T-helper 9 cell (primary cell): ENCODE measurements around the gene RABGAP1L.

Experiments
- DNase-seq: peaks from one replicate; pipeline ENCODE4 v3.0.0-alpha.2; 2020

Gene RABGAP1L

GRCh38 chr1:174902531-174903099, 743.3 kb downstream of the RABGAP1L start:
- DNase-seq, result no peak

- DNase-seq, result no peak
Observed at GRCh38 chr1:174911606-174912005, 752.3 kb downstream of the RABGAP1L start.

DNA sequence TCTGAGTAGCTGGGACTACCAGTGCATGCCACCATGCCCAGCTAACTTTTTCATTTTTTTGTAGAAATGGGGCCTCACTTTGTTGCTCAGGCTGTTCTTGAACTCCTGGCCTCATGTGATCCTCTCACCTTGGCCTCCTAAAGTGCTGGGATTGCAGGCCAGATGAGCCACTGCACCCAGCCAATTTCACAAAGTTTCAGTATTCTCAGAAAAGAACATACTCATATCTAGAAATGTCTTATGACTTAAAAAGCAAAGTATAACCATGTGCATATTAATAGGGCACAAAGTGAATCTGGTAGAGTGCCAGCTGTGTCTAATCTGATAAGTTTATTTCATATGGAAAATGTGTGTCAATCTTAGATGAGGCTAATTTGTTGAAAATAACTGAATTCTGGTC, 752.9 kb downstream of the RABGAP1L start:
- DNase-seq, result no peak

- DNase-seq, result no peak
Observed at GRCh38 chr1:174913225-174913903, 754.0 kb downstream of the RABGAP1L start.

DNA sequence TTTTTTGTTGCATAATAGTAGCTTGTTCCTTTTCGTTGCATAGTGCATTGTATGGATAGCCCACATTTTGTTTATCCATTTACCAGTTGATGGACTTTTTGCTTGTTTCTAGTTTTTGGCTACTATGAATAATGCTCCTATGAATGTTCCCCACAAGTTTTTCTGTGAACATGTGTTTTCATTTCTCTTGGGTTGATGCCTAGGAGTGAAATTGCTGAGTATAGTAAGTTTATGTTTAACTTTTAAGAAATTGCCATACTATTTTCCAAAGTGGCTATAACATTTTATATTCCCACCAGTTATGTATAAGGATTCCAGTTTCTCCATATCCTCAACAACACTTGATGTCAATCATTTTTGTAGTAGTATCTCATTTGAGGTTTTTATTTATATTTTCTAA, 755.7 kb downstream of the RABGAP1L start:
- no peak for DNase-seq

DNA sequence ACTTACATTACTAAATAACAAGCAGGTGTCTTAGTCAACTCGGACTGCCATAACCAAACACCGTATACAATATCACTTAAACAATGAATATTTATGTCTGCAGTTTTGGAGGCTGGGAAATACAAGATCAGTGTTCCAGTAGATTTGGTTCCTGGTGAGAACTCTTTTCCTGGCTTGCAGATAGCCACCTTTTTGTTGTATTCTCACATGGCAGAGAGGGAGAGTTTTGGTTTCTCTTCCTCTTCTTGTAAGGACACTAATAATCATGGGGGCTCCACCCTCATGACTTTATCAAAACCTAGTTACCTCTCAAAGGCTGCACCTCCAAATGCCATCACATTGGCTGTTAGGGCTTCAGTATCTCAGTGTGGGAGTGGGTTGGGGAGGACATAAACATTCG, 757.5 kb downstream of the RABGAP1L start:
- DNase-seq, result no peak

GRCh38 chr1:174920093-174920492, 760.8 kb downstream of the RABGAP1L start:
- DNase-seq, result no peak

DNA sequence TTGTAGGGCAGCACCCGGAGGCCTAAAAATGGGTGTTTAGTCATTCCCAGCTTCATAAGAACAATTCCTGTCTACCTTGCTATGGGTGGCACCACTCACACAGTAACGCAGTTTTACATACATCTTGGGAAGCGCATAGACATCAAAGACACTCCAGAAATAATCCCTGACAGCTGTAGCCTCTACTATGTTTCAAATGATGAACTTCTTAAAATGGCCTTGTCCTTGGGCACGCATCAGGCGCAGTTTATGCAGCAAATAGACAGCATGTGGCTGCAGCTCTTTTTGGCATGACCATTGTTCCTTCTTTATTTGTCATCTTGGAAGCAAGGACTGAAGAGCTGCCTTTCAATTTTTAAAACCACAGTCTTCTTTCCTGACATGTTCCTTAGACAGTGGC, 762.8 kb downstream of the RABGAP1L start:
- no peak for DNase-seq

DNA sequence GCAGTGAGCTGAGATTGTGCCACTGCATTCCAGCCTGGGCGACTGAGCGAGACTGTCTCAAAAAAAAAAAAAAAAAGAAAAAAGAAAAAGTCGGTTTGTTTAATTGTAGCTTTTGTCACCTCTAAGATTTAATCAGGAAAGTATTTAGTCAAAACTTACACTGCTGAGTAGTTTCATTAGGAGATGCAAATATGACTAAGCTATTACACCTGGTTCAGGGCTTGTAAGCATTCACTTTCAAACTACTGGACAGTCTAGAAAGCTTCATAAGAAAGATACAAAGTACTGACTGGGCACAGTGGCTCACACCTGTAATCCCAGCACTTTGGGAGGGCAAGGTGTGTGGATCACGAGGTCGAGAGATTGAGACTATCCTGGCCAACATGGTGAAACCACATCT, 764.5 kb downstream of the RABGAP1L start:
- no peak for DNase-seq

DNA sequence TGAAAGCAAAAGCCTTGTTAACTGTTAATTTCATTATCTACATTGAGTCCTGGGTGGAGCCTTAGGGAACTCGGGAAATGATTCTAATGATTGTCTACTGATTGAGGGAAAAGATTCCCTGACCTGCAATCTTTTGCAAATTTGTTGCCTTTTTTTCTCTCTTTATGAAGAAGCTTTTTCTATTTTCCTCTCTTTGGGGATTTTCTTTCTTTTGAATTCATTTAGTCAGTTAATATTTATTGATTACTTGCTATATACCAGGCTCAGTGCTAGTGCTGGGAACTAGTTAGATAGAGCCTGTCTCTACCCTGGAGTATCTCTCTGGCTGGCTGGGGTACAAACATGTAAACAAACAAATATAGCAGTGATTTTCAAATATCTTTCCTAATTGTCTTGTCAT, 769.2 kb downstream of the RABGAP1L start:
- no peak for DNase-seq

- no peak for DNase-seq
Observed at GRCh38 chr1:174931214-174931613, 771.9 kb downstream of the RABGAP1L start.

- no peak for DNase-seq
Observed at GRCh38 chr1:174932587-174932986, 773.3 kb downstream of the RABGAP1L start.

GRCh38 chr1:174935961-174936727, 776.8 kb downstream of the RABGAP1L start:
- no peak for DNase-seq

DNA sequence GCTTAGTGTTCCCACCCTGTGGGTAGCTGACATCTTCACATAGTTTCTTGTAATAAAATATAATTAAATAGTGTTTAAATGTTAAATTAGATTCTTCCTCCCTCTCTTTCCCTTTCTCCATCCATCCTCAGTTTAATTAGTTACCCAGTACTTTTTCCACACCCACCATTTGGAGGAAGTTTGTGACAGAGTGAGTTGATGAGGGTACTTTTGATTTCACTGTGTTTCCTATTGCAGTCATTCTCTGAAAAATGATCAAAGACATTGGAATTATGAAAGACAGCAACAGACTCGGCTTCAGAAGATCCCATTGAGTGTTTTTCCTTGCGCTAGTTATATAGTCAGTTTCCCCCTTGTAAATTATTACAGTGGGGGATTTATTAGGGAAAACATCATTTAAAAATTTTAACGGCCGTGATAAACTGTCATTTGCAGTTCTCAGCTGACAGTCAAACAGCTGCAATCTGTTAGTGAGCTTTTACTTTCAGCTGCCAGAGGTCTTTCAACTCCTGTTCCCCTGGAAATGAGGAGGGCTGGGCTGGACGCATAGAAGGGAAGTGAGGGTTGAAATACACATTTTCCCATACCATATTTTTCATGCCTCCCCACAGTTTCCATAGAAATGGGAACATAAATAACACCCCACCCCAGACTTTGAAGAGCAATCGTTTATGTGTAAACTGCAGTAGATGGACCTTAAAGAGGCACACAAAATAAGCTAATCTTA, 779.1 kb downstream of the RABGAP1L start:
- DNase-seq, result no peak

GRCh38 chr1:174939775-174940545, 780.6 kb downstream of the RABGAP1L start:
- DNase-seq, result no peak

GRCh38 chr1:174940646-174941175, 781.4 kb downstream of the RABGAP1L start:
- no peak for DNase-seq

- no peak for DNase-seq
Observed at GRCh38 chr1:174942547-174943255, 783.4 kb downstream of the RABGAP1L start.

DNA sequence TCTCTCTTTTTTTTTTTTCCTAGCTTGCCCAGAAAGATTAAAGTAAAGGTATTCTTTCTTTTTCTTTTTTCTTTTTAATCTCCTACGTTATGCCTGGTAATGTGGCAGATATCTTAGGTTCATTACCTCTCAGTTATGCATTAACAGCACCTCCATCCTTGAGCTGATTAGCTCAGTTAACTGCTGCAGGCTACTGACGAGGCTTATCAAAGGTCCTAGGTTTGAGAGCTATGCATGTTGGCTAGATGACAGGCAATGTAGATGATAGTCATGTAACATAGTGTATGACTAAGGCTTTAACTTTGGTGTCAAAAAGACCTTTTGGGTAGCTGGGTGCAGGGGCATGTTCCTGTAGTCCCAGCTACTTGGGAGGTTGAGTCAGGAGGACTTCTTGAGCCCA, 786.7 kb downstream of the RABGAP1L start:
- no peak for DNase-seq

- no peak for DNase-seq
Observed at GRCh38 chr1:174949061-174949460, 789.7 kb downstream of the RABGAP1L start.

DNA sequence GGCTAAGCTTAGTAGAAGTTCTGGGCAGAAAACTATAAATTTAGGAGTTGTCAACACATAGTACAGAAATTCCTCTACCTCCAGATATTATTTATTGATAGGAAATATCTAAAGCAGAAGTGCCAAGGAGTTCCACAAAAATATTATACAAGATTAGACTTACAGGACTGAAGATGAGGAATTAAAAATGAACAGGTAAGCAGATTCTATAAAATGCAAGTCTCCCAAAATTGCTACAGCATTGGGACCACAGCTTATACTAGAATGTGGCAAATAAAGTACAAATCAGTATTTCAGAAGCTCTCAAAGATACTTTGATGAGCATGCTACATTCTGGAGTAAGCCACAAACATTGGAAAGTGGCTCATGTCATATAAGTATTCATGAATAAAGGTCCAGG, 790.3 kb downstream of the RABGAP1L start:
- DNase-seq, result no peak

DNA sequence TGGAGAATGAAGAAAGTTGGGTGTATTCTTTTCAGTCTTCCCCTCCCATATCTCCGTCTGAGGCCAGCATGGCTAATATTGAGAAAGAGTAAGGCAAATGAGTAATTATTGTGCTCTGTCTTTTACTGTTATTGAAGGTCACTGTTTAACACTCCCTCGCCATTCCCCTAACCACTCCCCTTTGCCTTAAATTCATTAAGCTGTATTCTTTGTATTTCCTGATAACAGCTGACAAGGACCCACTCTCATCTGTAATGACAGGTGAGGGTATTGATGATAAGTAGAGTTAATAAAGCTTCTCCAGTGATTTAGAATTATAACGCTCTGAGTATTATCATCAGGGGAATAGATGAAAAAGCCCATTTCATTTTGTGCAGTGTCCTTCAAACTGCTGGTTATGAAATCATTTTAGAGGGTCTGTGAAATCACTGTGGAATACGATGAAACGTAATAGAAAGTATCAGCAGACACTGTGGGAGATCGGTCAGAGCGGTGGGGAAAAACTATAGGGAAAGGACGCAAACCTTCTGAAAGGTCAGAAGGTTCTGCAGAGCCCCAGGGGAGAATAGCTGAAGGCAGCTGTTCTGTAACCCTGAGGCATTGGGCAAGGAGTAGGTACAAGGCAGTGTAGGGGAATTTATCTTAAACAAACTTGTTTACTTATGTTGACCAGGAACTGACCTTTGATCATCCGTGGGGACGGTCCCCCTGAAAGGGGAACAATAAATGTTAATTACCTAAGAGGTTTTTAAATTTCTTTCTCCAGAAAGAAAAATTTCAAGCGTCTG, 794.2 kb downstream of the RABGAP1L start:
- no peak for DNase-seq
